ENCODE data around the gene GPC5.

Gene GPC5

DNA sequence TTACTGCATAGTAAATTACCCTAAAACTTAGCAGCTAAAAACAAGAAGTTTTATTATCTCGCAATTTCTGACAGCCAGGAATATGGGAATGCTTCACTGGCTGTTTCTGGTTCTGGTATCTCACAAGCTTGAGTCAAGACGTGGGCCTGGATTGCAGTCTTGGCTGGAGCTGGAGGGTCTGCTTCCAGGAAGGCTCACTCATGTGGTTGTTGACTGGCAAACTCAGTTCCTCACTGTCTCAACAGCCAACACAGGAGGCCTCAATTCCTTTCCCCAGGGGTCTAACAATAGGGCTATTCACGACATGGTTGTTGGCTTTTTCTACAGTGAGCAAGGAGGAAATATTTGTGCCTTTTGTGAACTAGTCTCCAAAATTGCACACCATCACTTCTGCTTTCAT, 146.3 kb downstream of the GPC5 start:
- DNase-seq: no peak

DNA sequence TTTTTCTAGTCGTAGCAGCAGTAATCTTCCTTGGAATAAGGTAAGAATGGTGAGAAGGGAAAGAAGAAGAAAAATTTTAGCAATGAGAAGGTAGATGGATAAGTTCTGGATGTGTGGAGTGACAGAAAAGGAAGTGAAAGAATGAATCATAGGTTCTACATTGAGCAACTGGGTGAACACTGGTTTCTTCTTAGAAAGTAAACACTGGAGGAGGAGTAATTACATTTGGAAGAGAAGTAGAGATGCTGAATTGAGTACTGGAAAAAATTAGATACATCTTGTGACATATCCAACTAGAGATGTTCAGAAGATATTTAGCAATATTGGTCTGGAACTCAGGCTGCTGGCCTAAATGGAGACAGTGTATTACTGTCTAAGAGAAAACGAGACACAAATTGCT, 148.5 kb downstream of the GPC5 start:
- DNase-seq: no peak

DNA sequence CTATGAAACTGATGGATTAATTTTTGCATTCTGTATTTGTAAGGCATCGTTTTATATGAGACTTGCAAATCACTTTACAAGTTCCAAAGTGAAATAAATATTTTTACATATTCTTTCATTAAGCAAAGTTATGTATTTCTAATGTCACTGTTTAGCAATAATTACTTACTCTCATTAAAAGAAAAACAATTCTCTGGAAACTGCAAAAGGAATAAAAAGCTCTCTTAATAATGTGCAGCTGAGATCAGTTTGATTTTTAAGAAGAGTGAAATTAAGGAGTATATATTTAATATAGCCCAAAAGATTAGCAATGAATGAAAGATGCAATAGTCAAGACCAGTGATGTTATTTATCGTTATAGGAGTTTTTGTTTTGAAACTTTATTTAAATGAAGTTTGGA, 155.2 kb downstream of the GPC5 start:
- no peak for DNase-seq

DNA sequence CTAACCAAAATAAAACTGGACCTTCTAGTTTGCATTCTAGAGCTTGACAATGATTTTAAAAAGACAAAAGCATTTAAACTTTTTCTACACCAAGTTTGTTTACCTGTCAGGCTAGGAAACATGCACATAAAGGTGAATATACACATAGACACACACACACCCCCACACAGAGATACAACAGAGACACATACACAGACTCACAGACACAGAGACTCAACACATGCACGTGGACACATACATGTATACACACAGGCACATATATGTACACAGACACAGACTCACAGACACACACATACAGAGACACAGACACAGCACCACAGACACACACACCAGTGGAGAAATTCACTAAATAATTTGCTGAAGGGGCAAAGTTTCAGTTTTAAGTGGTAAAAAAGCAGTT, 155.7 kb downstream of the GPC5 start:
- no peak for DNase-seq

DNA sequence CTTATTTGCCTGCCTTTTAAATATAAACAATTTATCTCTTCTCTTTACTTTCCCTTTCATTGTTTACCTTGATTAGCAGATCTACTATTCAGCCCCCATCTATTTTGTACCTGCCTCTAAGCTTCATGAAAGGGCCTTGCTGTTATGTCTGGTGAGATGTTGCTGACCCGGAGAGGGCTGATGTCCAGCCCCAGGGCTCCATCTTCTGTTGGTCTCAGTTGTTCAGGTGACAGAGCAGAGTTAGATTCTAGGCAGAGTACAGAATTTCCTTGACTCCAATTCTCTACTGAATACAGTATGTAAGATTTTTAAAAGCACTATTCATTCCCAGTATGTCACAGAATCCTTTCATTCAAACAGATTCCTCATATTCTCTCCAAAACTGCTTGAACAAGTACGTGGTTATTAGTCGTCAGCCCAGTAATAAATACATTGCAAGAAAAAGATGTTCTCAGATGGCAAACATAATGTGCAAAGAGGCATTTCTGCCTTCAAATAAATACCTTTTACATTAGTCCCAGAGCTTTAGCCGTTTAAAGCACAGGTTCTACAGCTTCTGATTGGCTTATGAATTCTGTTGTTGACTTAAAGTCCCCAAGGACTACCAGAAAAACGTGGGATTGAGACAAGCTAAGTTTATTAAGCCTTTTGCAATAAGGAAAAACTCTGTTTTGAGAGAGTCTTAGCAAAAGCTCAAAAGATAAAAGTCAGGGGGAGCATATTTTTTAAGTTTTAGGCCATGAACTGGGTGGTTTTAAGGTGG, 159.1 kb downstream of the GPC5 start:
- no peak for DNase-seq

DNA sequence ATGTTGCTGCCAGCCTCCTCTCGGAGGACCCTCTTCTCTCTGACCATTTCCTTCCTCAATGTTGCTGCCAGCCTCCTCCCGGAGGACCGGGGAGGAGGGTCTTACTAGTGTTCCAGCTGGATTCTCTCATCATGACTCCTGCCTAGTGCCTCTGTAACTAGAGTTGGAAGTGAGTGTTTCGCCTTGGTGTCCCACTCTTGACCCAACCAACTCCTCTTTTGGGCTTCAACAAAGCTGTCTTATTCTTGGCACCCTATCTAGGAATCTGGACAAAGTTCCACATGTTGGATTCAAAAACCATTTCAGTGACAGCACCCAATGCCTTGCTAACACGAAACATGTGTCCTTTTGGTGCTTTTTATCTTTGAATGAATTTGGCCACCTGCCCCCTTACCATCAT, 165.4 kb downstream of the GPC5 start:
- no peak for DNase-seq

DNA sequence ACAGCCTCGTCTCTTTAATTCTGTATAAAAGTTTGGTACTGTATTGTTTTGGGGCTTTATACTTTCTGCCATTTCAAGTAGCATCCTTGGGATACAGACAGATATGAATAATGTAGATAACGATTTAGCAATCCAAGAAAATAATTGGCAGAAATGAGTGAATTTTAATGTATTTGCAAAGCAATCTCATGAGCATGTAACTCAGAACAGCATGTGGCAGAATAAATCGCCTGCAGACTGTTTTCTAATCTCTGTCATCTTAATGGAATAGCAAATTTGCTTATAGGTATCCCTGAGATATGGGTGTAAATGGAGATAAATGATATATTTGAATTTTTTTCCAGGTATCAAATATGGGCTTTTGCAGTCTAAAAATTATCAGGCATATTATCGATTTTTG, 166.0 kb downstream of the GPC5 start:
- no peak for DNase-seq

DNA sequence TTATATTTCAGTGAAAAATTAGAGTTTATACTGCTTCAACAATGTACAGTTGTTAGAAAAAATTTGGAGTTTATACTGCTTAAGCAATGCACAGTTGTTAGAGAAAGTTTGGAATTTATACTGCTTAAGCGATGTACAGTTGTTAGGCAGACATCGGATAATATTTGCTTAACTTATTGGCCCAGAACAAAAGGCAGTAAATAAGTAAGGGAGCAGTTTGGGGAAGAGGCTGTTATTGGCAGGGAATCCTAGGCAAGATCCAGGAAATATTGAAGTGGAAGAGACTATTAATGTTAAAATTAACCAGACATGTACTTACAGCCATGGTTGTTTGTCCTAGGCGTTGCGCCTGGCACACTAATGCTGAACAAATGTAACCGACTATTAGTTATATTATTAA, 166.9 kb downstream of the GPC5 start:
- no peak for DNase-seq

DNA sequence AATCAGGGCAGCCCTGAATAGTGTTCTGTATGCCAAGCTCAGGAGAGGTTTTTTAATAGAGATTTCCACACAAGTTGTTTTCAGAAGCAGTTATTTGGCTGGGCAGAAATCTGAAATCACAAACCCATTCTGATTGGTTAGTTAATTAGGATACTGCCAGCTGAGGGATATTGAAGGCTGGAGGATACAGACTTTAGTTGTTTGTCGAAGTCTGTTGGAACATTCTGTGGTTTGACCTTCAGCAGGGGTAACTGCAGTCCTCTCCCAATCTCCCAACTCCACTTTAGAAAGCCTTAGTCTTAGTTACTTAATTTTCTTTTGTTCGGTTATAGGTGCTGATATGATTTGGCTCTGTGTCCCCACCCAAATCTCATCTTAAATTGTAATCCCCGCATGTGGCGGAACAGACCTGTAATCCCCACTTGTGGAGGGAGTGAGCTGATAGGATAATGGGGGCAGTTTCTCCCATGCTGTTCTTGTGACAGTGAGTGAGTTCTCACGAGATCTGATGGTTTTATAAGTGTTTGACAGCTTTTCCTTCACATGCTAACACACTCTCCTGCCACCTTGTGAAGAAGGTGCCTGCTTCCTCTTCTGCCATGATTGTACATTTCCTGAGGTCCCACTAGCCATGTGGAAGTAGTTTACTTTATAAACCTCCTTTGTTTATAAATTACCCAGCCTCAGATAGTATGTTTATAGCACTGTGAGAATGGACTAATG, 169.2 kb downstream of the GPC5 start:
- DNase-seq: no peak

DNA sequence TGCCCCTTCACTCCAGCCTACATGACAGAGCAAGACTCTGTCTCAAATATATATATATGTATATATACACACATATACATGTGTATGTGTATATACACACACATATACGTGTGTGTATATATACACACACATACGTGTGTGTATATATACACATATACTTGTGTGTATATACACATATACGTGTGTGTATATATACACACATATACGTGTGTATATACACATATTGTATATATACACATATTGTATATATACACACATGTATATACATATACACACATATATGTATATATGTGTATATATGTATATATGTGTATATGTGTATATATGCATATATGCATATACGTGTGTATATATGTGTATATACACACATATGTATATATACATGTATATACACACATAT, 173.3 kb downstream of the GPC5 start:
- no peak for DNase-seq

DNA sequence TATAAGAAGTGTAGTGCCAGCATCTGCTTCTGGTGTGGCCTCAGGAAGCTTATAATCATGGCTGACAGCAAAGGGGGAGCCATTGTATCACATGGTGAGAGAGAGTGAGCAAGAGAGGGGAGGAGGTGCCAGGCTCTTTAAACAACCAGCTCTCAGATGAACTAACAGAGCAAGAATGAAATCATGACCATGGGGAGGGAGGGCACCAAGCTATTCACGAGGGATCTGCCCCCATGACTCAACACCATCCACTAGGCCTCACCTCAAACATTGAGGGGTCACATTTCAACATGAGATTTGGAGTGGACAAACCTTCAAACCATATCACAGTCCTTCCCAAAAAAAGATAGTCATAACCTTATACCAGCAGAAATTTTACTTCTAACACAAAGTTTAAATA, 174.0 kb downstream of the GPC5 start:
- DNase-seq: no peak

DNA sequence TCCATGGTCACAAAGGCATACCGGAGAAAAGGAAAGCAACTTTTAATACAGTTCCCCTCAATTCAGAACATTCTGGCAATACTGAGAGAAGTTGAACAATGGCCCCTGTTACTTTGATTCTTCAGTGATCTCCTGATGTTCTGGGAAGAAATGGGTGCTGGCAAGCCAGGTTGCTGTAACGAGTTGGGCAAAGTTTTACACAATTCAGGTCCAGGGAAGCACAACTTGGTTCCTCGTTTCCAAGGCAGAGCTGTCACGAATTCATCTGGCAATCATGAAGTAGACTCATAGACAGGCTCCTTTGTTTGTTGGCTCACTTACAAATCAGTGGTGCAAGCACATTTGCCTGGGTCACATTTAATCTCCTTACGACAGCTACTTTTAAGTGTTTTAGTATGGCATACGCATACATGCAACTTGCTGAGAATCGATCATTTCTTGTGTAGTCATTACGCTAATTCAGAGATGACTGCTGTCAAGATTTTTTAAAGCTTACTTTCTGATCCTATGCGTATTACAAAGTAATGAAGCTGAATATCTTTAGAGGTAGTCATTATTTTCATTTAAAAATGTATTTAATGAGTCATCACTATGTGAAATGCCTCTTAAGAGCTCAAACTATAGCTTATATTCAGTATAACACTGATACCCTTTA, 174.7 kb downstream of the GPC5 start:
- no peak for DNase-seq

DNA sequence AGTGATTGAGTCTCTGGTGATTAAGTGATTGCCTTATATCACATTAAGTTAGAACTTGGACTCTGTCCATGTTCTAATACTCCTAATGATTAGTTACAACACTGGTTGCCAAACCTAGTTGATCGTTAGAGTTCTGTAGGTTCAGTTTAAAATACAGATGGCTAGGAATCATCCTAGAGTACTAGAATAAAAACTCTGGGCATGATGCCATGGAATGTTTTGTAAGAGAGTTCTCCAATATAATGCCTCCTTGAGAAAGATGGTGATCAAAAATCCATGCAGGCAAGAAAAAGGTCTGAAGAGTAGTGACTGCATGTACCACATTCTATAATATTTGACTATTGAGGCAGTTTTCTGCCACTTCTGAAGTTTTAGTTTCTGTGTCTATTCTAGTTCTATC, 176.3 kb downstream of the GPC5 start:
- DNase-seq: no peak

DNA sequence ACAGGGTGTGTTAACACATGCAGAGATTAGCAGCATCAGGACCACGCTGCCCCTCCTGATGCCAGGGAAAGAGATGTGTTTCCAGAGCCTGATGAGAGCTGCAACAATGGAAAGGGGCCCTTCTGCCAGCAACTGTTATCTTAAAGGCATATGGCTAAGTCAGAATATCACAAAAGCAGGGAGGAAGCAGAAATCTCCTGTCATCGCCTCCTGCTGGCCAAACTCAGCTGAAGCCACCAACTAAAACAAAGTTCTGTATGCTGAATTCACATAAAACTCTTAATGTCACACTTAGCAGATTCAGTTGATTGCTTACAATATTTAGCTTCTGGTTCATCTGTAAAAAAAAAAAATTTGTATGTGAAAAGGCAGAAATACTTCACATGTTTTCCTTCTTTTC, 178.2 kb downstream of the GPC5 start:
- DNase-seq: no peak

DNA sequence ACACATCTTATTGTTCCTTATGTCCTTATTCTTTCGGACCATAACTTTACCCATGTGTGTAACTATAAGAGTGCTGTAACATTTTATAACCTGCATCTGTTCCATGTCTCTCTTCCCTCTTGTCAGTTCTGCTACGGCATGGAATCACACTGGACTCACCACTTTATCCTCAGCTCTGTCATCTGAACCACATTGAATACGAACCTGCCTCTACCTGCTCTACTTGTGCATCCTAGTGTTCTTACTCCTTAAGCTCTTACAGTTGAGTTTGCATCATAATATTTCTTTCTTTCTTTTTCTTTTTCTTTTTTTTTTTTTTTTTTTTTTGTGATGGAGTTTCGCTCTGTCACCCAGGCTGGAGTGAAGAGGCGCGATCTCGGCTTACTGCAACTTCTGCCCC, 180.9 kb downstream of the GPC5 start:
- DNase-seq: no peak

DNA sequence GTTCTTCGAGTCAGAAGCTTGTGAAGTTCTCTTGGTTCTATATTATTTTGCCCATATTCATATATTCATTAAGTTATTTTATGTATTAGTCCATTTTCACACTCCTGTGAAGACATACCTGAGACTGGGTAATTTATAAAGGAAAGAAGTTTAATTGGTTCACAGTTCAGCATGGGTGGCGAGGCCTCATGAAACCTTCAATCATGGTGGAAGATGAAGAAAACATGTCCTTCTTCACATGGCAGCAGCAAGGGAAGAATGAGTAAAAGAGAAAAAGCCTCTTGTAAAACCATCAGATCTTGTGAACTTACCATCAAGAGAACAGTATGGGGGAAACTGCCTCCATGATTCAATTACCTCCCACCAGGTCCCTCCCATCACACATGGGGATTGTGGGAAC, 182.3 kb downstream of the GPC5 start:
- no peak for DNase-seq

DNA sequence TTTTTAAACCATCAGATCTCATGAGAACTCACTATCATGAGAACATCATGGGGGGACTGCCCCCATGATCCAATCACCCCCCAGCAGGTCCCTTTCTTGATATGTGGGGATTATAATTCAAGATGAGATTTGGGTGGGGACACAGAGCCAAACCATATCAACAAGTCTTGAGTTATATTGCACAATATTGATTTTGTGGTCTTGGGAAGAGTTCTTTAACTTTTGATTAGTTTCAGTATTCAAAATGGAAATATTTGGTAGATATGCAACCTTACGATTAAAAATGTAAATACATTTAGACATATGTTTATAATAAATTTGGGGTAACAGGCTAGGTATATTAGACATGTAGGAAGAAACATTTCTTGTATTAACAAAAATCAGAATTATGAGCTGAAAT, 188.2 kb downstream of the GPC5 start:
- no peak for DNase-seq

DNA sequence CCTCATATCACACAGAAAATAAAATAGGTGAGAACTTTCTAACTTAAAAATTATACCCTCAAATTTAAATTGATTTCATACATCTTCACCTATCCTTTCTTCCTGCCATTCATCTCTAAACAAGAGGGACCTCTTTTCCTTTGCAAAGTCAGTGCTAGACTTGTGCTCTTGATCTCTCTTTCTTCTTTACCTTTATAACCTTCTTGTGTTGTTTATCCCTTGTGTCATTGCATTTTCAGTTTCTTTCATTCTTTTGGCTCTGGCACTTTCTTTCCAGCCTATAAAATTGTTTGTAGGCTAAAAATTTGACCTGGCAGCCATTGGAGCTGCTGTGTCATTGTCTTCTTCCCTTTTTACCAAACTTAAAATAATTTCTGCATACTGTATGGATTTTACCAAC, 190.1 kb downstream of the GPC5 start:
- no peak for DNase-seq

DNA sequence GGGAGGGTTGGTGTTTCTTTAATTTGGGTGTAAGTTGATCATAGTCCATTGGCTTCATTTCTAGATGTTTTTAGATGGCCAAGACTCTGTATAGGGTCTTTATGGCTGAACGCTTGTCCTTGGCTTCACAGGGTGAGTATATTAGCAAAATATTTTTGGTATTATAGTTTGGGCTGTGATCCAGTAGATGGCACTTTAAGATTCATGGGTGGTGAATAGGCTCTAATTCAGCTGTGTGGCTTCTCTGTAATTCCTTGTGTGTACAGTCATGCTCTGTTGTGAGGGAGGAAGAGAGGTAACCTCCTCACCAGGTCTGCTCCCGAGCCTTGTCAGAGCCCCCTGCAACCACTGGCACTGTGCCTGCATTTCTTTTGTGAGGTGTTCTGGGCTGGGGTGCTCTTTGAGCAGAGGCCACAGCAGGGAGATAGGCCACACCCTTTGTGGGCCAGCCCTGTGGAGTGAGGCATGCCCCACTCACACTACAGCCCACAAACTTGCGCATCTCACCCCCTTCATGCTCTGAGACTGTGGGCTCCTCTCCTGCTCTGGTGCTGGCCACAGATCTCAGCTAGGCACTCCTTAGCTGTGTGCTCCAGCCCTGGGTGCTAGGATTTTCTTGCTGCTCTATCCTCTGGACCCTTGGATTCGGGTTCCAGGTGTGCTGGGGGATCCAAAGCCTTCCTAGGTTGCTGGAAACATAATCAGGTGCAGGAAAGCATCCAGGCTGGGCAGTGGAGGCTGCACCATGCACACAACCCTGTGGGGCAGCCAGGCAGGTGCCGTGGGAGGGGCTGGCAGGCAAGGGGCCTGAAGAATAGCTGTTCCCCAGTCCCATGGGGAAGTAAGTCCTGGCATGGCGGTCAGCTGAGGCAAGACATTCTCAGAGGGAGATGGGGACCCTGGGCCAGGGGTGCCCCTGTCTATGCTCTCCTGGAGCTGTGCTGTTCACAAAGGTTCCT, 193.9 kb downstream of the GPC5 start:
- no peak for DNase-seq

DNA sequence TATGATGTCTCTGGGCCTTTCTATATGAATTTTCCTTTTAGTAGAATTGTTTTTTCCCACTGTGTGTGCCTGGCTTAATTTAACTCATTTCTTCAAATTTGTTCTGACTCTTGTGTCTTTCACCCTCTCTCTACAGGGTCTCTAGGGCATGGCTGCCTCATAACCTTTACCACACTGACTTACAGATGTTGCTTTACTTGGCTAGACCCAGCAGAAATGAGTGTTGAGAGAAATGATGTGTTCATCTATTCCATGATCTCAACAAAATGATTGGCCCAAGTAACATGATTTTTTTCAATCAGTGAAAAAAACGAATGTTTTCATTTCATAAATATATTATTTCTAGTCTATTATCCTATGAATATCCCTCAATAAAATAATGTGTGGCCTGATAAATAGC, 195.0 kb downstream of the GPC5 start:
- DNase-seq: no peak

DNA sequence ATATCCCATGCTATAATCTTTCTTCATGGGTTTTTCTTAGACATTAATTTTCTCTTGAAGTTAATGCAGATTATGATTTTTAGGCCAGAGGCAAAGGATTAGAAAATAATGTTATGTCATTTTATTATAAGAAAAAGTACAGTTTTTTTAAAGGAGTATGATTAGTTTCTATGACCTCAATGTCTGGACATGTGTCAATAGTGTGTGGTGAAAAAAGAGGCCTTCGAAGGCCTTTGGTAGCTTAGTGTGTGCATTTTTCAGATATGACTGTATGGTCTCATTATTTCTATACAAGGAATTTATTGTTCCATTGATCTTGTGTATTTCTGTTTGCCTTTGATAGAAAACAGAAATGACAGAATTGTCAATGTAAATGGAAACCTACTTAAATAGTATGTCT, 195.6 kb downstream of the GPC5 start:
- no peak for DNase-seq

DNA sequence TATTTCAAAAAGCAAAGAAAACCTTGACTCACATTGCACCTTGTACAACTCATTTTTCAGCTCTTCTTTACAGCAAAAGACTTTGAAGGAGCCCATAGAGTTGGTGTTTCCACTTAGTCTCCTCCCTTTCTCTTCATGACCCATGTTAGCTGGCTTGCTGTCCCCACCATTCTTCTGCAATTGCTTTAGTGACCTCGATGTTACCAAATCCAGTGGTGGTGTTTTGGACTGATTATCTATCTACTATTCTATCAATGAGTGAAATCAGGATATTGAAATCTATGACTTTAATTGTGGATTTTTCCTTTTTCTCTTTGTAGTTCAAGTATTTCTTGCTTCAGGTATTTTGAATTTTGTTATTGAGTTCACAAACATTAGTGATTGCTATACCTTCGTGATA, 197.3 kb downstream of the GPC5 start:
- no peak for DNase-seq

DNA sequence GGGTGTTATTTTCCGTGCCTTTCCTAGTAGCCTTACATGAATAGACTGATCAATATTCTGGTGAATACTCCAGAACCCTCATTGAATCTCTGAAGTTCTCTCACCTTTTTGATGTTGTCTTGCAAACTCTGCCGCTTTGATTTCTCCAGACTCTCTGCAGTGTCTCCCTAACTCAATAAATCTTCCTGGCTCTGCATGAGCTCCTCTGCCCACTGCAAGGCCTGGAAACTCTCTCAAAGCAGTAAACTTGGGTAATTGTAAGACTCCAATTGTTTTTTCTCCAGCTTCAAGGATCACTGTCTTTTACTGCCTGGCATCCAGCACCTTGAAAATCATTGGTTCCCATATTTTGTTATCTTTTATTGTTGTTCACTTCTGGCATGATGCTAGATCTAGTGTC, 198.4 kb downstream of the GPC5 start:
- no peak for DNase-seq

Data from cerebellar nuclear complex (tissue), 1 donor.